Heart left ventricle (tissue), 13 donors: ENCODE measurements around the gene GPR155.
"Not testable (repeated sequence)": the region's sequence is repeated elsewhere in the genome, so short reads cannot be mapped to it uniquely, and the experiment has no call there.

ENCODE experiments used
- POLR2A ChIP-seq, 2 donors: fragments of 450-650 bp; IDR thresholded peaks; one replicate each; pipeline ENCODE4 v1.6.1; 2017; ENCODE audit warnings: antibody characterized with exemption in 2 of 2, mild to moderate bottlenecking in 2 of 2, moderate library complexity in 2 of 2
- TF ChIP-seq, protein P1 (sequence below), 12 donors: fragments of 200-600 bp; sonication (generic) in 4 of 12; IDR thresholded peaks; one replicate each; pipeline versions ENCODE4 v1.5.0 to v1.8.0; 2018 to 2022; ENCODE audit warnings: antibody characterized with exemption in 12 of 12, mild to moderate bottlenecking in 5 of 12
- donor health status: ischemic (EF 13 %, LVEDD 7.1; RV severe dilation, severe dysfunction).
- donor health status: DM: no; HTN: yes; CAD: no.
- donor health status: DM: no; HTN: no; CAD: no.
- donor health status: ischemic (EF 25% LVEDD 6.9; RV normal size, moderate dysfunction).
- donor health status: ischemic (EF 25% LVEDD 5.7; RV mildly dilated, moderate dysfunction).
- donor health status: ischemic (EF 35%, LVEDD 5.7; RV mildly dilated, moderate dysfunction).
- donor health status: nonischemic (EF 11% LVEDD 7.7; RV severe dilation, severe dysfunction).
- donor health status: DM: yes; HTN: yes; CAD: no.
- donor health status: PGD.
- donor health status: ischemic (EF 29% LVEDD 5.4; RV normal size, mild dysfunction).
- donor health status: nonischemic (EF 23%, LVEDD 6.1; RV moderate dilation, normal function).

DNA sequence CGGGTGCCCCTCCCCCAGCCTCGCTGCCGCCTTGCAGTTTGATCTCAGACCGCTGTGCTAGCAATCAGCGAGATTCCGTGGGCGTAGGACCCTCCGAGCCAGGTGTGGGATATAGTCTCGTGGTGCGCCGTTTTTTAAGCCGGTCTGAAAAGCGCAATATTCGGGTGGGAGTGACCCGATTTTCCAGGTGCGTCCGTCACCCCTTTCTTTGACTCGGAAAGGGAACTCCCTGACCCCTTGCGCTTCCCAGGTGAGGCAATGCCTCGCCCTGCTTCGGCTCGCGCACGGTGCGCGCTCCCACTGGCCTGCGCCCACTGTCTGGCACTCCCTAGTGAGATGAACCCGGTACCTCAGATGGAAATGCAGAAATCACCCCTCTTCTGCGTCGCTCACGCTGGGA lies 76.8 kb downstream of the GPR155 start:
- TF ChIP-seq, protein P1, sequence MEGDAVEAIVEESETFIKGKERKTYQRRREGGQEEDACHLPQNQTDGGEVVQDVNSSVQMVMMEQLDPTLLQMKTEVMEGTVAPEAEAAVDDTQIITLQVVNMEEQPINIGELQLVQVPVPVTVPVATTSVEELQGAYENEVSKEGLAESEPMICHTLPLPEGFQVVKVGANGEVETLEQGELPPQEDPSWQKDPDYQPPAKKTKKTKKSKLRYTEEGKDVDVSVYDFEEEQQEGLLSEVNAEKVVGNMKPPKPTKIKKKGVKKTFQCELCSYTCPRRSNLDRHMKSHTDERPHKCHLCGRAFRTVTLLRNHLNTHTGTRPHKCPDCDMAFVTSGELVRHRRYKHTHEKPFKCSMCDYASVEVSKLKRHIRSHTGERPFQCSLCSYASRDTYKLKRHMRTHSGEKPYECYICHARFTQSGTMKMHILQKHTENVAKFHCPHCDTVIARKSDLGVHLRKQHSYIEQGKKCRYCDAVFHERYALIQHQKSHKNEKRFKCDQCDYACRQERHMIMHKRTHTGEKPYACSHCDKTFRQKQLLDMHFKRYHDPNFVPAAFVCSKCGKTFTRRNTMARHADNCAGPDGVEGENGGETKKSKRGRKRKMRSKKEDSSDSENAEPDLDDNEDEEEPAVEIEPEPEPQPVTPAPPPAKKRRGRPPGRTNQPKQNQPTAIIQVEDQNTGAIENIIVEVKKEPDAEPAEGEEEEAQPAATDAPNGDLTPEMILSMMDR (IDR thresholded peaks at IDR 0.05): not testable (repeated sequence)
- TF ChIP-seq POLR2A (IDR thresholded peaks at IDR 0.05): not testable (repeated sequence)
